ENCODE data around the gene NFKB2.

GRCh38 chr10:102389894-102390293 lies 5.6 kb upstream of the NFKB2 start:
- TF ChIP-seq EZH2 (IDR thresholded peaks at IDR 0.05; ENCODE audit: borderline replicate concordance, insufficient read depth, low read depth, low read length, poor library complexity, severe bottlenecking) = no peak
- TF ChIP-seq CTCF (IDR thresholded peaks at IDR 0.05) = no peak
